ENCODE data around the gene SATL1. TPM values are rescaled to one million over a fixed set of nuclear protein-coding genes. Genes with fewer than 3 reads are reported as not detected.
A peak's percentile ranks its signal among the peaks of the same experiment; 100 is the strongest.
"Not testable (repeated sequence)": the region's sequence is repeated elsewhere in the genome, so short reads cannot be mapped to it uniquely, and the experiment has no call there.

Gene SATL1, protein sequence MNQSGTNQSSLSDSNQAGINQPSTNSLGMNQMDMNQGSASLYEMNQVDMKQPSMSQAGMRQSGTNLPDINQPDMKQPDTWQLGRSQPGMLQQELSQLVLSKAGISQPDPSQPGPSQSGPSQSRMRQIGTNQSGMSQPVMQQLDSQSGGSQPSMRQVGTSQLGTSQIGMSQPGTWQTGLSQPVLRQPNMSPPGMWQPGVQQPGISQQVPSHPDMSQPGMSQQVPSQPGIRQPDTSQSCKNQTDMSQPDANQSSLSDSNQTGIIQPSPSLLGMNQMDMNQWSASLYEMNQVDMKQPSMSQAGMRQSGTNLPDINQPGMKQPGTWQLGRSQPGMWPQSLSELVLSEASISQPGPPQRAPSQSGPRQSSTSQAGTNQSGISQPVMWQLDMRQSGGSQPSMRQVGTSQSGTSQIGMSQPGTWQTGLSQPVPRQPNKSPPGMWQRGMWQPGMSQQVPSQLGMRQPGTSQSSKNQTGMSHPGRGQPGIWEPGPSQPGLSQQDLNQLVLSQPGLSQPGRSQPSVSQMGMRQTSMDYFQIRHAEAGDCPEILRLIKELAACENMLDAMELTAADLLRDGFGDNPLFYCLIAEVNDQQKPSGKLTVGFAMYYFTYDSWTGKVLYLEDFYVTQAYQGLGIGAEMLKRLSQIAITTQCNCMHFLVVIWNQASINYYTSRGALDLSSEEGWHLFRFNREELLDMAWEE
- not detected for total RNA-seq

DNA sequence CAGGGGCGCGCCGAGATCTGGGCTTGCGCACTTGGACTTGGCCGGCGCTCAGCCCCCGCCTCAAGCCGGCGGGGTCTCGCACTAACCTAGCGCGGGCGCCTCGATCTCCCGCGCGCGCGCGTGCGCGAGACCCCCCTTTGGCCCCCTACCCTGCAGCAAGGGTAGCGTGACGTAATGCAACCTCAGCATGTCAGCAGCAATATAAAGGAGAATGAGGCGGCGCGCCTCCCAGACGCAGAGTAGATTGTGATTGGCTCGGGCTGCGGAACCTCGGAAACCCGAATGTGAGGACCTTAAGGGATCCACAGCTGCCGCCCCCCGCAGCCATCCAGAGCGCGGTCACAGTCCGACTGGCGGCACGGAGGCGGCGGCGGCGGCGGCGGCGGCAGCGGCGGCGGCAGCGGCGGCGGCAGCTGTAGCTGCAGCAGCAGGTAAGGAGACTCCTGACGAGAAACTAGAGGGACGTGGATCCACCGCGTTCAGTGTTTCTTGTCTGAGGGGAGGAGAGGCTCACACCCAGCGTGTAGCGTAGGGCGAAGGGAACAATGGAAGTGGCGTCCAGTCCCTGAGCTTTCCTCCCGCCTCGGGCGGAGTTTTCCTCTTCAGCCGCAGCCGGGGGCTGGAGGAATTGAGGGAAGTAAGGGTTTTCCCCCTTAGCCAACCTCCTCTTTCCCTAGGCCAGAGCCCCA is at the start of gene SATL1, which contains the start of gene ZNF711:
Gene SATL1, minus strand, starts transcription at position 19 of the 689 bp plus-strand sequence. CDS start 134,811 bp downstream, outside the sequence.
Gene ZNF711, plus strand, starts transcription at position 231 of the 689 bp plus-strand sequence. CDS start 3,582 bp downstream, outside the sequence.
- Mint-ChIP-seq H3K27me3 (peaks cover 19% of the 10 kb centered on the region), H3K4me1 (peaks cover 6% of the 10 kb centered on the region), H3K36me3 (no peaks in the 10 kb centered on the region), H3K4me3 (peak within 1 kb of the TSS; percentile 92), H3K9me3 (no peaks in the 10 kb centered on the region), H3K27ac (peak within 1 kb of the TSS; percentile 60)
- ATAC-seq (ENCODE audit: low read depth) = peak; percentile 33
- DNase-seq = peak; percentile 35
- POLR2A ChIA-PET = no interaction called here

- no peak overlapping the region for H3K4me3 Mint-ChIP-seq
- H3K27ac Mint-ChIP-seq = no peak overlapping the region
- ATAC-seq (ENCODE audit: low read depth) = no peak
- no peak for DNase-seq
- H3K4me1 Mint-ChIP-seq = no peaks in the 10 kb centered on the region
- H3K36me3 Mint-ChIP-seq = no peaks in the 10 kb centered on the region
- POLR2A ChIA-PET = no interaction called here
- H3K9me3 Mint-ChIP-seq = peaks cover 3% of the 10 kb centered on the region
- H3K27me3 Mint-ChIP-seq = no peaks in the 10 kb centered on the region
Measured at GRCh38 chrX:85288992-85289723, 45.6 kb upstream of the SATL1 start.

- H3K27ac Mint-ChIP-seq; POLR2A ChIA-PET; DNase-seq; ATAC-seq (ENCODE audit: low read depth); H3K9me3 Mint-ChIP-seq; H3K36me3 Mint-ChIP-seq; H3K4me3 Mint-ChIP-seq; H3K4me1 Mint-ChIP-seq; H3K27me3 Mint-ChIP-seq: not testable (repeated sequence)
Measured at GRCh38 chrX:85285286-85285685, 41.7 kb upstream of the SATL1 start.

GRCh38 chrX:85244450-85245211 is 1.1 kb upstream of the SATL1 start:
- peak; percentile 45 for ATAC-seq (ENCODE audit: low read depth)
- Mint-ChIP-seq H3K27ac (peak overlapping the region; percentile 60), H3K4me3 (peak overlapping the region; percentile 92), H3K27me3 (peaks cover 19% of the 10 kb centered on the region), H3K4me1 (peaks cover 6% of the 10 kb centered on the region), H3K9me3 (no peaks in the 10 kb centered on the region), H3K36me3 (no peaks in the 10 kb centered on the region)
- peak; percentile 25 for DNase-seq
- POLR2A ChIA-PET = no interaction called here

GRCh38 chrX:85243155-85243554 is 424 bp downstream of the SATL1 start:
- no peaks in the 10 kb centered on the region for H3K36me3 Mint-ChIP-seq
- H3K9me3 Mint-ChIP-seq = no peaks in the 10 kb centered on the region
- H3K4me1 Mint-ChIP-seq = peaks cover 6% of the 10 kb centered on the region
- POLR2A ChIA-PET = no interaction called here
- peak overlapping the region; percentile 49 for H3K4me3 Mint-ChIP-seq
- peaks cover 22% of the 10 kb centered on the region for H3K27me3 Mint-ChIP-seq
- DNase-seq (no peak), ATAC-seq (ENCODE audit: low read depth) (no peak)
- H3K27ac Mint-ChIP-seq = no peak overlapping the region

GRCh38 chrX:85223359-85223758 is 20.2 kb downstream of the SATL1 start:
- H3K9me3 Mint-ChIP-seq = no peaks in the 10 kb centered on the region
- no peaks in the 10 kb centered on the region for H3K27me3 Mint-ChIP-seq
- POLR2A ChIA-PET = no interaction called here
- no peaks in the 10 kb centered on the region for H3K36me3 Mint-ChIP-seq
- no peaks in the 10 kb centered on the region for H3K4me1 Mint-ChIP-seq
- no peak overlapping the region for H3K27ac Mint-ChIP-seq
- no peak overlapping the region for H3K4me3 Mint-ChIP-seq
- ATAC-seq (ENCODE audit: low read depth) (no peak), DNase-seq (no peak)

DNA sequence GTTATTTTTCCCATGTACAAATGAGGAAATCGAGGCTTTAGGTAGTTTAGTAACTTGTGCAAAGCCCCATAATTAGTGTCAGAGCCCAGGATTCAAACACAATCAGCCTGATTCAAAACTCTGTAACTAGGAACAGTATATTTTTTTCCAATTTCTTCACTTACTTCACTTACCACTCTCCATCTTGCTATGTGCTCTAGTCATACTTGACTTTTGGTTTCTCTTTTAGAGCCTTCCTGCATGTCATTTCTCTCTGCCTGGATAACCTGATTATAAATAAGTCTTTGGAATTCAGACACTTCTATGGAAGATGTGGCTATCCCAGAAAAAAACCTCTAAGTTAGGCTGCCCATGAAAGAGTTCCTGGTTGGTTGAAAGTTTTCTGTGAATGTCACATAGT is 22.2 kb downstream of the SATL1 start:
- POLR2A ChIA-PET = no interaction called here
- Mint-ChIP-seq H3K9me3 (no peaks in the 10 kb centered on the region), H3K4me3 (no peak overlapping the region), H3K27me3 (no peaks in the 10 kb centered on the region), H3K27ac (no peak overlapping the region), H3K36me3 (no peaks in the 10 kb centered on the region), H3K4me1 (no peaks in the 10 kb centered on the region)
- ATAC-seq (ENCODE audit: low read depth) (no peak), DNase-seq (no peak)

- Mint-ChIP-seq H3K27ac (no peak overlapping the region), H3K27me3 (no peaks in the 10 kb centered on the region), H3K4me3 (no peak overlapping the region), H3K4me1 (no peaks in the 10 kb centered on the region), H3K36me3 (no peaks in the 10 kb centered on the region), H3K9me3 (no peaks in the 10 kb centered on the region)
- ATAC-seq (ENCODE audit: low read depth) (no peak), DNase-seq (no peak)
- POLR2A ChIA-PET = no interaction called here
Measured at GRCh38 chrX:85215946-85216345, 27.6 kb downstream of the SATL1 start.

GRCh38 chrX:85213792-85214530 is 29.6 kb downstream of the SATL1 start:
- H3K36me3 Mint-ChIP-seq = no peaks in the 10 kb centered on the region
- H3K27me3 Mint-ChIP-seq = no peaks in the 10 kb centered on the region
- no peak overlapping the region for H3K27ac Mint-ChIP-seq
- no peak for DNase-seq
- POLR2A ChIA-PET = no interaction called here
- ATAC-seq (ENCODE audit: low read depth) = no peak
- no peak overlapping the region for H3K4me3 Mint-ChIP-seq
- no peaks in the 10 kb centered on the region for H3K9me3 Mint-ChIP-seq
- no peaks in the 10 kb centered on the region for H3K4me1 Mint-ChIP-seq

- ATAC-seq (ENCODE audit: low read depth) = no peak
- H3K27me3 Mint-ChIP-seq = no peaks in the 10 kb centered on the region
- no peaks in the 10 kb centered on the region for H3K36me3 Mint-ChIP-seq
Measured at GRCh38 chrX:85203461-85203970, 40.1 kb downstream of the SATL1 start.

DNA sequence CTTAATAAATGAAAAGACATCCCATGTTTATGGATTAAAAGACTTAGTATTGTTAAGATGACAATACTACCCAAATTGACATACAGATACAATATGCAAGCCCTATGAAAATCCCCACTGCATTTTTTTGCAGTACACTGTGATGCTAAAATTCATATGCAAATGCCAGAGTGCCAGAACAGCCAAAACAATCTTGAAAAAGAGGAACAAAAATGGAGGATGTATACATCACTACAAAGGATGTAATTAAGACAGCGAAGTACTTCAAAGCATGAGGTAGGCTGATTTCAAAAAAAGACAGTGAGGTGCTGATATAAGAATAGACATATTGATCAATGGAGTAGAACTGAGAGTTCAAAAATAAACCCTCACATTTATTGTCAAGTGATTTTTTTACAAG is 47.3 kb downstream of the SATL1 start:
- no peaks in the 10 kb centered on the region for H3K4me1 Mint-ChIP-seq
- ATAC-seq (ENCODE audit: low read depth) (no peak), DNase-seq (no peak)
- peaks cover 2% of the 10 kb centered on the region for H3K9me3 Mint-ChIP-seq
- H3K27me3 Mint-ChIP-seq = peaks cover 4% of the 10 kb centered on the region
- H3K36me3 Mint-ChIP-seq = no peaks in the 10 kb centered on the region
- POLR2A ChIA-PET = no interaction called here
- no peak overlapping the region for H3K27ac Mint-ChIP-seq
- no peak overlapping the region for H3K4me3 Mint-ChIP-seq

More at GRCh38 chrX:85203461-85203970, 40.1 kb downstream of the SATL1 start:
- Mint-ChIP-seq H3K4me3 (no peak overlapping the region), H3K4me1 (no peaks in the 10 kb centered on the region), H3K27ac (no peak overlapping the region), H3K9me3 (no peaks in the 10 kb centered on the region)
- DNase-seq = no peak
- POLR2A ChIA-PET = no interaction called here

DNA sequence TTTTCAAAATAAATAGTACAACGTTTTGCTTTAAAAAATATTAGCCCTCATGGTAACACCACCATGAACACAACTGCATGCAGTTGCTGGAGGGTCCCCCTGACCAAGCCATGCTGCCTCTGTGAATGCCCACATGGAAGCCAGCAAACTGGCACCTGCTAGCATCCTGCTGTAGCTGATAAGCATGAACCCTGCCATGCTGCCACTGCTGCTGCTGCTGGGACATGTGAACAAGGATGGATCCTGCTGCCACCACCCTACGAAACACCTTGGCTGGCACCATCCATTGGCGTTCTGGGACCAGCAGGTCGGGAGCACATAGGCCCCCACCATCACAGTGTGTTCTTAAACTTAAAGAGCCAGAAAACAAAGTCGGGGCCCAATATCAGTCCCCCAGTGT is 83.9 kb downstream of the SATL1 start:
- POLR2A ChIA-PET = no interaction called here
- no peaks in the 10 kb centered on the region for H3K27me3 Mint-ChIP-seq
- H3K36me3 Mint-ChIP-seq = no peaks in the 10 kb centered on the region
- DNase-seq (no peak), ATAC-seq (ENCODE audit: low read depth) (no peak)
- no peaks in the 10 kb centered on the region for H3K4me1 Mint-ChIP-seq
- H3K9me3 Mint-ChIP-seq = no peaks in the 10 kb centered on the region
- no peak overlapping the region for H3K4me3 Mint-ChIP-seq
- H3K27ac Mint-ChIP-seq = no peak overlapping the region

All from activated naive CD8-positive, alpha-beta T cell treated with anti-CD3 and anti-CD28 coated beads, Interleukin-2, amount 10 ng/mL, durations not matched to agents 7 days and 5 days (primary cell).